Measurements from ENCODE around the gene SEZ6L2. TPM values are rescaled to one million over a fixed set of nuclear protein-coding genes. Genes with fewer than 3 reads are reported as not detected.
"Not testable (repeated sequence)": the region's sequence is repeated elsewhere in the genome, so short reads cannot be mapped to it uniquely, and the experiment has no call there.

The SEZ6L2 gene
- total RNA-seq, 2 donors from 2014 or later, result 2.6 to 4.6 TPM

DNA sequence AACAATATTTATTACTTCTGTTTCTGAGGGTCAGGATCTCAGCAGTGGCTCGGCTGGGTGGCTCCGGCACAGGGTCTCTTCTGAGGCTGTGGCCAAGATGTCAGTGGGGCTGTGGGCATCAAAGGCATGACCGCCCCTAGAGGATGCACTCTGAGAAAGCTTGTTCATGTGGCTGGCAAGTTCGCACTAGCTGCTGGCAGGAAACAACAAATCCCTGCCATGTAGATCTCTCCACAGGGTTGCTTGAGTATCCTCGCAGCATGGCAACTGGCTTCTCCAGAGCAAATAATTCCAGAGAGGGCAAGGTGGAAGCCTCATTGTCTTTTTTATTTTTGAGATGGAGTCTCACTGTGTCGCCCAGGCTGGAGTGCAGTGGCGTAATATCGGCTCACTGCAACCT is 14.2 kb upstream of the SEZ6L2 start:
- no peak overlapping the region for H3K4me3 ChIP-seq
- H3K36me3 ChIP-seq, result no peaks in the 10 kb centered on the region
- no peak for DNase-seq (ENCODE audit: low spot score)
- H3K4me1 ChIP-seq, result no peaks in the 10 kb centered on the region
- no peaks in the 10 kb centered on the region for H3K9me3 ChIP-seq
- H3K27me3 ChIP-seq, result no peaks in the 10 kb centered on the region
- H3K27ac ChIP-seq, result no peak overlapping the region
- no peak for TF ChIP-seq CTCF (IDR thresholded peaks at IDR 0.05)

GRCh38 chr16:29912087-29912486 is 12.7 kb upstream of the SEZ6L2 start:
- H3K27me3 ChIP-seq, result no peaks in the 10 kb centered on the region
- TF ChIP-seq CTCF (IDR thresholded peaks at IDR 0.05), result no peak
- H3K27ac ChIP-seq, result no peak overlapping the region
- no peak for DNase-seq (ENCODE audit: low spot score)
- H3K4me1 ChIP-seq, result no peaks in the 10 kb centered on the region
- H3K9me3 ChIP-seq, result no peaks in the 10 kb centered on the region
- H3K36me3 ChIP-seq, result no peaks in the 10 kb centered on the region
- no peak overlapping the region for H3K4me3 ChIP-seq

DNA sequence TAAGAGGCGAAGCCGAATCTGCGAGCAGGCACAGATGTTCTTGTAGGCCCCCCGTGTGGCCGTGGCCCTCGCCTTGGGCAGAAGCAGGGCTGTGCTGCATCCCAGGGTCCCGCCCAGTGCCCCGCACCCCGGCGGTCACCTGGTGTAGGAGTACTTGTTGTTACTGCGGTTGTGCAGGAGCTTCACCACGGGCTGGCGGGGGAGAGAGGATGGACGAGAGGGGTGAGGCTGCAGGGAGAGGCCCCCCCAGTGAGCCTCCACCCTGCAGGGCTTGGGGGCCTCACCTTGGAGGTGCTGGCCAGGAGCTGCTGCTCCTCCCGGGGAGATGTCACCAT is 12.3 kb upstream of the SEZ6L2 start:
- Histone ChIP-seq H3K4me3 (no peak overlapping the region), H3K36me3 (no peaks in the 10 kb centered on the region), H3K4me1 (no peaks in the 10 kb centered on the region), H3K27ac (no peak overlapping the region), H3K27me3 (no peaks in the 10 kb centered on the region), H3K9me3 (no peaks in the 10 kb centered on the region)
- no peak for TF ChIP-seq CTCF (IDR thresholded peaks at IDR 0.05)
- no peak for DNase-seq (ENCODE audit: low spot score)

GRCh38 chr16:29910819-29911675 is 11.7 kb upstream of the SEZ6L2 start:
- no peak for TF ChIP-seq CTCF (IDR thresholded peaks at IDR 0.05)
- Histone ChIP-seq H3K27ac (no peak overlapping the region), H3K27me3 (no peaks in the 10 kb centered on the region), H3K4me3 (no peak overlapping the region), H3K4me1 (no peaks in the 10 kb centered on the region), H3K9me3 (no peaks in the 10 kb centered on the region), H3K36me3 (no peaks in the 10 kb centered on the region)
- DNase-seq (ENCODE audit: low spot score), result no peak

- not testable (repeated sequence) for H3K27me3 ChIP-seq; H3K4me1 ChIP-seq; DNase-seq (ENCODE audit: low spot score); H3K4me3 ChIP-seq; H3K36me3 ChIP-seq; H3K27ac ChIP-seq; H3K9me3 ChIP-seq
Measured at GRCh38 chr16:29909851-29910250, 10.5 kb upstream of the SEZ6L2 start.

GRCh38 chr16:29909391-29909790 is 10.0 kb upstream of the SEZ6L2 start:
- no peak for TF ChIP-seq CTCF (IDR thresholded peaks at IDR 0.05)
- no peak overlapping the region for H3K27ac ChIP-seq
- no peaks in the 10 kb centered on the region for H3K27me3 ChIP-seq
- H3K4me3 ChIP-seq, result no peak overlapping the region
- no peaks in the 10 kb centered on the region for H3K4me1 ChIP-seq
- no peaks in the 10 kb centered on the region for H3K9me3 ChIP-seq
- H3K36me3 ChIP-seq, result no peaks in the 10 kb centered on the region
- DNase-seq (ENCODE audit: low spot score), result no peak

All from right atrium auricular region (tissue), 2 donors.